ENCODE measurements around the gene TGFBR2.

Gene TGFBR2

GRCh38 chr3:30713885-30714503, 107.6 kb downstream of the TGFBR2 start:
- Histone ChIP-seq H3K9me3 (ENCODE audit: low read length) (no peaks in the 10 kb centered on the region), H2AFZ (ENCODE audit: low read depth, low read length) (no peak overlapping the region), H3K27me3 (ENCODE audit: insufficient read depth, low read length) (no peaks in the 10 kb centered on the region), H3K4me1 (ENCODE audit: insufficient read depth, low read length) (no peaks in the 10 kb centered on the region), H3K4me3 (ENCODE audit: low read length) (no peak overlapping the region), H3K36me3 (ENCODE audit: insufficient read depth, low read length) (no peaks in the 10 kb centered on the region)

GRCh38 chr3:30719536-30719935, 113.1 kb downstream of the TGFBR2 start:
- no peaks in the 10 kb centered on the region for H3K9me3 ChIP-seq (ENCODE audit: low read length)
- no peak overlapping the region for H3K4me3 ChIP-seq (ENCODE audit: low read length)
- H2AFZ ChIP-seq (ENCODE audit: low read depth, low read length), result no peak overlapping the region
- no peaks in the 10 kb centered on the region for H3K4me1 ChIP-seq (ENCODE audit: insufficient read depth, low read length)
- no peaks in the 10 kb centered on the region for H3K27me3 ChIP-seq (ENCODE audit: insufficient read depth, low read length)
- no peaks in the 10 kb centered on the region for H3K36me3 ChIP-seq (ENCODE audit: insufficient read depth, low read length)

- Histone ChIP-seq H3K4me1 (ENCODE audit: insufficient read depth, low read length) (no peaks in the 10 kb centered on the region), H3K4me3 (ENCODE audit: low read length) (no peak overlapping the region), H3K36me3 (ENCODE audit: insufficient read depth, low read length) (no peaks in the 10 kb centered on the region), H2AFZ (ENCODE audit: low read depth, low read length) (no peak overlapping the region), H3K27me3 (ENCODE audit: insufficient read depth, low read length) (no peaks in the 10 kb centered on the region), H3K9me3 (ENCODE audit: low read length) (no peaks in the 10 kb centered on the region)
These were observed 114.3 kb downstream of the TGFBR2 start for GRCh38 chr3:30720586-30721313.

- H2AFZ ChIP-seq (ENCODE audit: low read depth, low read length), result no peak overlapping the region
- H3K4me3 ChIP-seq (ENCODE audit: low read length), result no peak overlapping the region
These were observed 114.9 kb downstream of the TGFBR2 start for GRCh38 chr3:30721314-30721634.

GRCh38 chr3:30723211-30723610, 116.8 kb downstream of the TGFBR2 start:
- Histone ChIP-seq H3K4me1 (ENCODE audit: insufficient read depth, low read length) (no peaks in the 10 kb centered on the region), H2AFZ (ENCODE audit: low read depth, low read length) (no peak overlapping the region), H3K27me3 (ENCODE audit: insufficient read depth, low read length) (no peaks in the 10 kb centered on the region), H3K36me3 (ENCODE audit: insufficient read depth, low read length) (no peaks in the 10 kb centered on the region), H3K4me3 (ENCODE audit: low read length) (no peak overlapping the region), H3K9me3 (ENCODE audit: low read length) (no peaks in the 10 kb centered on the region)

More at GRCh38 chr3:30721314-30721634, 114.9 kb downstream of the TGFBR2 start:
- Histone ChIP-seq H3K36me3 (ENCODE audit: insufficient read depth, low read length) (no peaks in the 10 kb centered on the region), H3K27me3 (ENCODE audit: insufficient read depth, low read length) (no peaks in the 10 kb centered on the region), H3K4me1 (ENCODE audit: insufficient read depth, low read length) (no peaks in the 10 kb centered on the region), H3K9me3 (ENCODE audit: low read length) (no peaks in the 10 kb centered on the region)

GRCh38 chr3:30724863-30725262, 118.5 kb downstream of the TGFBR2 start:
- Histone ChIP-seq H3K9me3 (ENCODE audit: low read length) (no peaks in the 10 kb centered on the region), H2AFZ (ENCODE audit: low read depth, low read length) (no peak overlapping the region), H3K27me3 (ENCODE audit: insufficient read depth, low read length) (no peaks in the 10 kb centered on the region), H3K36me3 (ENCODE audit: insufficient read depth, low read length) (no peaks in the 10 kb centered on the region), H3K4me1 (ENCODE audit: insufficient read depth, low read length) (no peaks in the 10 kb centered on the region), H3K4me3 (ENCODE audit: low read length) (no peak overlapping the region)

- Histone ChIP-seq H2AFZ (ENCODE audit: low read depth, low read length) (no peak overlapping the region), H3K9me3 (ENCODE audit: low read length) (no peaks in the 10 kb centered on the region), H3K36me3 (ENCODE audit: insufficient read depth, low read length) (no peaks in the 10 kb centered on the region), H3K4me1 (ENCODE audit: insufficient read depth, low read length) (no peaks in the 10 kb centered on the region), H3K4me3 (ENCODE audit: low read length) (no peak overlapping the region), H3K27me3 (ENCODE audit: insufficient read depth, low read length) (no peaks in the 10 kb centered on the region)
These were observed 121.7 kb downstream of the TGFBR2 start for GRCh38 chr3:30728143-30728542.

GRCh38 chr3:30729512-30729911, 123.1 kb downstream of the TGFBR2 start:
- Histone ChIP-seq H3K4me3 (ENCODE audit: low read length) (no peak overlapping the region), H3K27me3 (ENCODE audit: insufficient read depth, low read length) (no peaks in the 10 kb centered on the region), H3K9me3 (ENCODE audit: low read length) (no peaks in the 10 kb centered on the region), H2AFZ (ENCODE audit: low read depth, low read length) (no peak overlapping the region), H3K4me1 (ENCODE audit: insufficient read depth, low read length) (no peaks in the 10 kb centered on the region), H3K36me3 (ENCODE audit: insufficient read depth, low read length) (no peaks in the 10 kb centered on the region)

GRCh38 chr3:30729936-30730335, 123.5 kb downstream of the TGFBR2 start:
- H3K27me3 ChIP-seq (ENCODE audit: insufficient read depth, low read length), result no peaks in the 10 kb centered on the region
- H3K4me1 ChIP-seq (ENCODE audit: insufficient read depth, low read length), result no peaks in the 10 kb centered on the region
- H2AFZ ChIP-seq (ENCODE audit: low read depth, low read length), result no peak overlapping the region
- no peaks in the 10 kb centered on the region for H3K36me3 ChIP-seq (ENCODE audit: insufficient read depth, low read length)
- H3K4me3 ChIP-seq (ENCODE audit: low read length), result no peak overlapping the region
- no peaks in the 10 kb centered on the region for H3K9me3 ChIP-seq (ENCODE audit: low read length)

- Histone ChIP-seq H3K4me1 (ENCODE audit: insufficient read depth, low read length) (no peaks in the 10 kb centered on the region), H3K36me3 (ENCODE audit: insufficient read depth, low read length) (no peaks in the 10 kb centered on the region), H2AFZ (ENCODE audit: low read depth, low read length) (no peak overlapping the region), H3K27me3 (ENCODE audit: insufficient read depth, low read length) (no peaks in the 10 kb centered on the region), H3K4me3 (ENCODE audit: low read length) (no peak overlapping the region), H3K9me3 (ENCODE audit: low read length) (no peaks in the 10 kb centered on the region)
These were observed 124.6 kb downstream of the TGFBR2 start for GRCh38 chr3:30730967-30731366.

- no peaks in the 10 kb centered on the region for H3K9me3 ChIP-seq (ENCODE audit: low read length)
- H3K4me1 ChIP-seq (ENCODE audit: insufficient read depth, low read length), result no peaks in the 10 kb centered on the region
- H3K36me3 ChIP-seq (ENCODE audit: insufficient read depth, low read length), result no peaks in the 10 kb centered on the region
- no peak overlapping the region for H3K4me3 ChIP-seq (ENCODE audit: low read length)
- H3K27me3 ChIP-seq (ENCODE audit: insufficient read depth, low read length), result no peaks in the 10 kb centered on the region
- H2AFZ ChIP-seq (ENCODE audit: low read depth, low read length), result no peak overlapping the region
These were observed 126.8 kb downstream of the TGFBR2 start for GRCh38 chr3:30733209-30733608.

- Histone ChIP-seq H3K4me1 (ENCODE audit: insufficient read depth, low read length) (no peaks in the 10 kb centered on the region), H2AFZ (ENCODE audit: low read depth, low read length) (no peak overlapping the region), H3K27me3 (ENCODE audit: insufficient read depth, low read length) (no peaks in the 10 kb centered on the region), H3K4me3 (ENCODE audit: low read length) (no peak overlapping the region), H3K36me3 (ENCODE audit: insufficient read depth, low read length) (no peaks in the 10 kb centered on the region), H3K9me3 (ENCODE audit: low read length) (no peaks in the 10 kb centered on the region)
These were observed 127.3 kb downstream of the TGFBR2 start for GRCh38 chr3:30733696-30734095.

GRCh38 chr3:30737743-30738499, 131.5 kb downstream of the TGFBR2 start:
- Histone ChIP-seq H3K4me3 (ENCODE audit: low read length) (no peak overlapping the region), H3K9me3 (ENCODE audit: low read length) (no peaks in the 10 kb centered on the region)

More at GRCh38 chr3:30737743-30738499, 131.5 kb downstream of the TGFBR2 start:
- H3K4me1 ChIP-seq (ENCODE audit: insufficient read depth, low read length), result no peaks in the 10 kb centered on the region
- H3K36me3 ChIP-seq (ENCODE audit: insufficient read depth, low read length), result no peaks in the 10 kb centered on the region
- H2AFZ ChIP-seq (ENCODE audit: low read depth, low read length), result no peak overlapping the region
- no peaks in the 10 kb centered on the region for H3K27me3 ChIP-seq (ENCODE audit: insufficient read depth, low read length)
